Right lobe of liver (tissue), 6 donors: Measurements from ENCODE around the gene MYADML2. TPM values are rescaled to one million over a fixed set of nuclear protein-coding genes. Genes with fewer than 3 reads are reported as not detected.

Experiments
- ATAC-seq, 4 donors: fragments of 200-7000 bp; cut with Tn5 transposase; one replicate each; pipeline ENCODE4 v1.9.1; 2020; ENCODE audit warnings: mild to moderate bottlenecking in 4 of 4, moderate library complexity in 4 of 4
- DNase-seq, 3 donors: peaks; one replicate each; pipeline ENCODE4 v3.0.0-alpha.2; 2020
- H3K27ac ChIP-seq, 3 donors: fragments of 200-600 bp; one replicate each; pipeline ENCODE4 v1.8.0; 2022
- H3K27me3 ChIP-seq, 2 donors: fragments of 200-600 bp; one replicate each; pipeline ENCODE4 v1.8.0; 2022
- H3K36me3 ChIP-seq, 4 donors: fragments of 200-600 bp; sonication (generic) in 1 of 4; one replicate each; pipeline versions ENCODE4 v1.5.1 to v1.8.0; 2017 to 2022; ENCODE audit warnings: control low read depth in 1 of 4
- H3K4me1 ChIP-seq, 4 donors: fragments of 200-600 bp; sonication (generic) in 1 of 4; one replicate each; pipeline versions ENCODE4 v1.5.1 to v1.8.0; 2017 to 2022; ENCODE audit warnings: control low read depth in 1 of 4
- H3K4me3 ChIP-seq, 3 donors: fragments of 200-600 bp; one replicate each; pipeline ENCODE4 v1.8.0; 2022
- H3K9me3 ChIP-seq, 4 donors: fragments of 200-600 bp; sonication (generic) in 1 of 4; one replicate each; pipeline versions ENCODE4 v1.5.1 to v1.8.0; 2017 to 2022; ENCODE audit warnings: control low read depth in 1 of 4
- CTCF ChIP-seq, 4 donors: fragments of 200-600 bp in 3 of 4; fragments of 450-650 bp in 1 of 4; IDR thresholded peaks; one replicate each; pipeline versions ENCODE4 v1.5.1 to v1.8.0; 2016 to 2022; ENCODE audit warnings: antibody characterized with exemption in 4 of 4, mild to moderate bottlenecking in 2 of 4
- POLR2A ChIP-seq: fragments of 450-650 bp; IDR thresholded peaks from one replicate; pipeline ENCODE4 v1.6.1; 2017; ENCODE audit warnings: antibody characterized with exemption, mild to moderate bottlenecking
- WGBS: methylation state at CpG from one replicate; pipeline ENCODE4 v1.1.6; 2018; ENCODE audit warnings: low coverage, low lambda C conversion rate; ENCODE audit not compliant: insufficient coverage; ENCODE audit errors: missing lambda C conversion rate; 5-methylcytosine and 5-hydroxymethylcytosine counted together
- intact Hi-C, 2 donors: fragments of 100-400 bp; cut with DNase I; formaldehyde crosslinking; loops; one replicate each; pipeline versions ENCODE4 v1.11.2 to v1.14.1; 2022
- total RNA-seq, 6 experiments: library from RNA; depleted of rRNA in 2 of 6; stranded (reverse); fragments of >200 nt in 2 of 6; fragmentation: NEBNext Ultra II Directional in 3 of 6; extraction: Animal tissue kit (Norgen Biotek cat#: 25700) in 3 of 6; gene quantifications; one replicate each; pipeline versions ENCODE4 v1.1.0 to v1.2.4, GENCODE V29; 2016 to 2023
- donor health status: DM: no; HTN: yes; CAD: no.
- donor health status: DM: no; HTN: no; CAD: no.
- donor health status: DM: no; HTN: no; CAD: no.
- donor health status: DM: no; HTN: yes; CAD: no.
- donor health status: DM: no; HTN: yes; CAD: no.

Gene MYADML2
- total RNA-seq, 6 experiments from 2014 or later = not detected

- WGBS = 93% methylated on average over 3 of the region's 12 CpGs
These were observed 31.7 kb downstream of the MYADML2 start for GRCh38 chr17:81915331-81915730.

GRCh38 chr17:81914103-81914850, 32.8 kb downstream of the MYADML2 start:
- Histone ChIP-seq H3K36me3 (peaks cover 0 to 35% (median 12%) of the 10 kb centered on the region in 4 donors), H3K27ac (no peak overlapping the region)

More at GRCh38 chr17:81915331-81915730, 31.7 kb downstream of the MYADML2 start:
- Histone ChIP-seq H3K4me1 (peaks cover 0 to 33% (median 9%) of the 10 kb centered on the region in 4 donors), H3K4me3 (no peak overlapping the region), H3K27me3 (no peaks in the 10 kb centered on the region), H3K27ac (no peak overlapping the region), H3K9me3 (no peaks in the 10 kb centered on the region), H3K36me3 (peaks cover 0 to 34% (median 12%) of the 10 kb centered on the region in 4 donors)
- no peak for DNase-seq
- intact Hi-C loops = no loop called here
- no peak for TF ChIP-seq POLR2A
- no peak for ATAC-seq

GRCh38 chr17:81913394-81914102, 33.5 kb downstream of the MYADML2 start:
- Histone ChIP-seq H3K27ac (no peak overlapping the region), H3K9me3 (no peaks in the 10 kb centered on the region), H3K4me3 (no peak overlapping the region), H3K27me3 (no peaks in the 10 kb centered on the region), H3K36me3 (peaks cover 0 to 42% (median 15%) of the 10 kb centered on the region in 4 donors), H3K4me1 (peaks cover 0 to 38% (median 11%) of the 10 kb centered on the region in 4 donors)
- intact Hi-C loops = no loop called here
- no peak for ATAC-seq
- 92% methylated on average over 10 of the region's 31 CpGs for WGBS
- TF ChIP-seq CTCF (IDR thresholded peaks at IDR 0.05) = no peak
- TF ChIP-seq POLR2A = no peak
- no peak for DNase-seq

More at GRCh38 chr17:81914103-81914850, 32.8 kb downstream of the MYADML2 start:
- no peaks in the 10 kb centered on the region for H3K27me3 ChIP-seq
- no peak for DNase-seq
- ATAC-seq = no peak
- no CpG with 5 or more reads among the region's 36 CpGs for WGBS
- no peaks in the 10 kb centered on the region for H3K9me3 ChIP-seq
- TF ChIP-seq POLR2A (no peak), CTCF (IDR thresholded peaks at IDR 0.05) (no peak)
- intact Hi-C loops = no loop called here
- peaks cover 0 to 39% (median 11%) of the 10 kb centered on the region in 4 donors for H3K4me1 ChIP-seq
- no peak overlapping the region for H3K4me3 ChIP-seq

- Histone ChIP-seq H3K4me3 (no peak overlapping the region), H3K4me1 (peaks cover 0 to 37% (median 9%) of the 10 kb centered on the region in 4 donors), H3K27ac (no peak overlapping the region), H3K36me3 (peaks cover 0 to 51% (median 20%) of the 10 kb centered on the region in 4 donors), H3K9me3 (no peaks in the 10 kb centered on the region), H3K27me3 (no peaks in the 10 kb centered on the region)
- TF ChIP-seq POLR2A = no peak
- no peak for TF ChIP-seq CTCF (IDR thresholded peaks at IDR 0.05)
- ATAC-seq (no peak), DNase-seq (no peak)
- 92% methylated on average over 23 of the region's 32 CpGs for WGBS
- intact Hi-C loops = no loop called here
These were observed 34.4 kb downstream of the MYADML2 start for GRCh38 chr17:81912441-81913309.
